NCI-H2081 treated with DMSO at 0.1 percent for 48 hours (cell line): Measurements from ENCODE around the gene CHTF8.

Experiments used
- DNase-seq: peaks from one replicate; lab custom pipeline; 2025; lab: John Stamatoyannopoulos, UW

CHTF8 gene

GRCh38 chr16:69084289-69084688 is 48.1 kb downstream of the CHTF8 start:
- DNase-seq = no peak

- DNase-seq = no peak
Measured at GRCh38 chr16:69083306-69083941, 49.0 kb downstream of the CHTF8 start.

GRCh38 chr16:69079697-69080096 is 52.7 kb downstream of the CHTF8 start:
- no peak for DNase-seq

GRCh38 chr16:69078073-69078472 is 54.3 kb downstream of the CHTF8 start:
- DNase-seq = no peak

GRCh38 chr16:69077251-69077650 is 55.1 kb downstream of the CHTF8 start:
- DNase-seq = no peak

- DNase-seq = no peak
Measured at GRCh38 chr16:69073181-69073702, 59.1 kb downstream of the CHTF8 start.

GRCh38 chr16:69072640-69072974 is 59.8 kb downstream of the CHTF8 start:
- DNase-seq = no peak

GRCh38 chr16:69071036-69071435 is 61.4 kb downstream of the CHTF8 start:
- DNase-seq = no peak

GRCh38 chr16:69069504-69069903 is 62.9 kb downstream of the CHTF8 start:
- DNase-seq = no peak
